LNCAP (cell line): Measurements from ENCODE around the gene ZNF469.

ENCODE experiments used
- CTCF ChIP-seq: fragments of 450-650 bp; IDR thresholded peaks from 2 replicates; pipeline ENCODE4 v1.5.1; 2017; ENCODE audit warnings: mild to moderate bottlenecking

ZNF469 gene

GRCh38 chr16:88375236-88375975, 7.4 kb upstream of the ZNF469 start:
- TF ChIP-seq CTCF: no peak

GRCh38 chr16:88375996-88376834, 6.5 kb upstream of the ZNF469 start:
- TF ChIP-seq CTCF: no peak

GRCh38 chr16:88376835-88377726, 5.7 kb upstream of the ZNF469 start:
- TF ChIP-seq CTCF: no peak

GRCh38 chr16:88377961-88378360, 4.8 kb upstream of the ZNF469 start:
- no peak for TF ChIP-seq CTCF

GRCh38 chr16:88378401-88378800, 4.4 kb upstream of the ZNF469 start:
- TF ChIP-seq CTCF: no peak

GRCh38 chr16:88378836-88379693, 3.7 kb upstream of the ZNF469 start:
- TF ChIP-seq CTCF: no peak
